ENCODE data around the gene DTX4.

The DTX4 gene

DNA sequence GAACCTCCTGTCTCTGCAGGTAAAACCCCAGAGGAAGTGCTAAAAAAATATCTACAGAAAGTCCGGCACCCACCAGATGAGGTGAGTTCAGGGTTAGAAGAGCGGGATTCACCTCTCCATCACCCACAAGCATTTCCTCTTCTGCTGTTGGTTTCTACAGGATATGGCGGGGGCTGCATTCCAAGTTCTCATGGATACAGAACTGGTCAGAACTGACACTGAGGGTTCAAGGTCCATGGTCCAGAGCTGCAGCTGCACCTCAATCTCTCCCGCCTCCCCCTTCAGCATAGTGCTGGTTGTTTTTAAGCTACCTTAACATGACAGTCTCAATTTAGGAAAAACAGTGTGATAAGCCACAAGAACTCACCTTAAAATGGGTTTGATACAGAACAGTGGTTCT is 19.2 kb downstream of the DTX4 start:
- Histone ChIP-seq H3K27ac (no peak overlapping the region), H3K36me3 (no peaks in the 10 kb centered on the region), H3K4me3 (ENCODE audit: low read depth, low read length) (no peak overlapping the region), H3K27me3 (ENCODE audit: insufficient read depth, low read depth, severe bottlenecking) (peaks cover 96% of the 10 kb centered on the region), H3K9me3 (ENCODE audit: severe bottlenecking) (no peaks in the 10 kb centered on the region)
- no peak for DNase-seq
- TF ChIP-seq CTCF (IDR thresholded peaks at IDR 0.05; ENCODE audit: low read depth, low read length): no peak

GRCh38 chr11:59191890-59192289 is 20.0 kb downstream of the DTX4 start:
- H3K4me3 ChIP-seq (ENCODE audit: low read depth, low read length): no peak overlapping the region
- DNase-seq: no peak

DNA sequence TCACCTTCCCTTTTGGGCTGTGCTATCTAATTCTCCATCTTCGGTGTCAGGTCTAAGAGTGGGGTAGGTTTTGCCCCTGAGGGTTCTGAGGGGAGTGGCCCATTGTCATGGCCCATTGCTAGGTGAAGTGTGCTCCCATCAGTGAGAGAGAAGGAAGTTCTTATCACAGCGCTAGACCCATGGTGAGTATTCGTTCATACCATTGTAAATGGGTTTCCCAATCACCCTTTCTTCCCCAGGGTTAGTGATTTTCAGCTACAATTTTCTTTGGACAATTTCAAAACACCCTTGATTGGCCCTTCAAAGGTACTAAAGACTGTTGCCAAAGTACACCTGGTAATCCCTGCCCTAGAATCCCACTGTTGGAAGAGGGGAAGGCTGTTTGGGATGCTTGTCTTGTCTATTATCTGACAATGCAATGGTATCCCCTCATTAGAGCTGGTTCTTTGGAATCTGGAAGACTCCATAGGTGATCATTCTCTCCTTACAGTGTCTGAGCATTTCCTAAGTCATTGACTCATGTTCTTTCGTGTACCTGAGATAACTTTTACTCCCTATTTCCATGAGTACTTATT is 20.6 kb downstream of the DTX4 start:
- Histone ChIP-seq H3K4me3 (ENCODE audit: low read depth, low read length) (no peak overlapping the region), H3K27ac (no peak overlapping the region), H3K27me3 (ENCODE audit: insufficient read depth, low read depth, severe bottlenecking) (peaks cover 96% of the 10 kb centered on the region), H3K36me3 (no peaks in the 10 kb centered on the region), H3K9me3 (ENCODE audit: severe bottlenecking) (no peaks in the 10 kb centered on the region)
- DNase-seq: no peak
- TF ChIP-seq CTCF (IDR thresholded peaks at IDR 0.05; ENCODE audit: low read depth, low read length): no peak

More at GRCh38 chr11:59191890-59192289, 20.0 kb downstream of the DTX4 start:
- no peaks in the 10 kb centered on the region for H3K9me3 ChIP-seq (ENCODE audit: severe bottlenecking)
- no peak overlapping the region for H3K27ac ChIP-seq
- peaks cover 96% of the 10 kb centered on the region for H3K27me3 ChIP-seq (ENCODE audit: insufficient read depth, low read depth, severe bottlenecking)
- no peaks in the 10 kb centered on the region for H3K36me3 ChIP-seq
- no peak for TF ChIP-seq CTCF (IDR thresholded peaks at IDR 0.05; ENCODE audit: low read depth, low read length)

DNA sequence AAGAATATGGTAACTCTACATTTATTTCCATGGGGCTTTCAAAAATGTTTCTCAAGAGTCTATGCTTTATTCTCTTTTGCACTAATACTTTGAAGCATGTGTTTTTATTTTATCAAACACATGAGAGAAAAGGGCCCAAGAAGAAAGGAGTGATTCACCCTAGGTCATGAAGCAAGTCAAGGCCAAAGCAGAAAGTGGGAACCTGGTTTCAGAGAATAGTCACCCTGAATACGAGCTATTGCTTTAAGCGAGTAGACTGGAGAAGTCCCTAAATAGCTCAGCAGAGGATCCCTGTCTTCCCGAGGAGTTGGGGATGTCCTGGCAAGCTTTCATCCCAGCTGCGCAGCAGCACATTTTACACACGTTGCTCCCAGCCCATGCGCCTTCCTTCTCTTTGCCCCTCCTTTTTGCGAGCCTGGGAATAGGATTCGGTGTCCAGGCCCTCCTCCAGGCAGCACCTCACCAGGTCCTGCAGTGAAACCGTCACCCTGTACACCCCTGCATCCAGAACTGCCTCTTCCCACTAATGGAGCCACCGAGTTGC is 21.7 kb downstream of the DTX4 start:
- no peak for TF ChIP-seq CTCF (IDR thresholded peaks at IDR 0.05; ENCODE audit: low read depth, low read length)
- DNase-seq: no peak
- Histone ChIP-seq H3K4me3 (ENCODE audit: low read depth, low read length) (no peak overlapping the region), H3K27ac (no peak overlapping the region), H3K27me3 (ENCODE audit: insufficient read depth, low read depth, severe bottlenecking) (peaks cover 93% of the 10 kb centered on the region), H3K9me3 (ENCODE audit: severe bottlenecking) (no peaks in the 10 kb centered on the region), H3K36me3 (no peaks in the 10 kb centered on the region)

DNA sequence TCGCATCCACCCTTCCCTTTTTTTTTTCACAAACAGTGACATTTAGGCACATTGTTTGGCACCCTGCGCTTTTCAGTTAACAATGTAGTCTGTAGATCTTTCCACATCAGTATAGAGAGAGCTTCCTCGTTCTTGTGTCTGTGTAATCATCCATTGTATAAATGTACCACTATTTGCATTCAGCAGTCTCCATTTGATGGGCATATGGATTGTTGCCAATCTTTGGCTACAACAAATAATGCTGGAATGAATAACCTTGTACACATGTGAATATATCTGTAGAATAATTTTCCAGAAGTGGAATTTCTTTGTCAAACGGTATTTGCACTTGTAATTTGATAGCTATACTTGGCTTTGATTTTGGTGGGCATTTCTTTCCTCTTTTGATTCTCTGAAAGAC is 23.7 kb downstream of the DTX4 start:
- Histone ChIP-seq H3K27ac (no peak overlapping the region), H3K4me3 (ENCODE audit: low read depth, low read length) (no peak overlapping the region), H3K9me3 (ENCODE audit: severe bottlenecking) (no peaks in the 10 kb centered on the region), H3K36me3 (no peaks in the 10 kb centered on the region), H3K27me3 (ENCODE audit: insufficient read depth, low read depth, severe bottlenecking) (peaks cover 93% of the 10 kb centered on the region)
- no peak for DNase-seq
- no peak for TF ChIP-seq CTCF (IDR thresholded peaks at IDR 0.05; ENCODE audit: low read depth, low read length)

DNA sequence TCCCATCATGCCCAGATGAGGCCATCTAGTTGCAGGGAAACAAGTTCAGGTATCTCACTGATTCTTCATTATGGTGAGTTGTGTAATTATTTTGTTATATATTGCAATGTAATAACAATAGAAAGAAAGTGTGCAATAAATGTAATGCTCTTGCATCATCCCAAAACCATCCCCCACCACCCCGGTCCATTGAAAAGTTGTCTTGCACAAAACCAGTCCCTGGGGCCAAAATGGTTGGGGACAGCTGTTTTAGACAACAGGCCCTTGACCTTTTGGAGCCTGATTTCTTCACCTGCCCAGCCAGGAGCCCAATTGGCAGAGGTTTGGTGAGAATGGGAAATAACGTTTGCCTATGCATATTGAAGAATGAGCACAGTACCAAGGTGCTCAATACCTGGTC is 24.8 kb downstream of the DTX4 start:
- Histone ChIP-seq H3K27me3 (ENCODE audit: insufficient read depth, low read depth, severe bottlenecking) (peaks cover 92% of the 10 kb centered on the region), H3K36me3 (no peaks in the 10 kb centered on the region), H3K9me3 (ENCODE audit: severe bottlenecking) (no peaks in the 10 kb centered on the region), H3K27ac (no peak overlapping the region), H3K4me3 (ENCODE audit: low read depth, low read length) (no peak overlapping the region)
- TF ChIP-seq CTCF (IDR thresholded peaks at IDR 0.05; ENCODE audit: low read depth, low read length): no peak
- no peak for DNase-seq

Data from WERI-Rb-1 (cell line).